HepG2 (cell line): ENCODE data around the gene C5orf58. TPM values are rescaled to one million over a fixed set of nuclear protein-coding genes. Genes with fewer than 3 reads are reported as not detected.

ENCODE experiments used
- ATAC-seq: fragments of 200-7000 bp; cut with Tn5 transposase; 3 replicates; pipeline ENCODE4 v1.9.1; 2020; ENCODE audit warnings: mild to moderate bottlenecking, moderate library complexity
- BruUV-seq: library from RNA; stranded (reverse); fragments of 400-500 nt; replicated peaks from 2 replicates; lab custom pipeline; 2021; lab: Mats Ljungman, UMichigan
- CTCF ChIA-PET: fragments of 300-600 bp; formaldehyde crosslinking; extraction: SDS; loops from one replicate; lab custom pipeline; 2021; ENCODE audit warnings: low total read pairs, inconsistent platforms, low intra/inter-chr PET ratio; lab: Yijun Ruan, JAX
- POLR2A ChIA-PET: fragments of 350-600 bp; sonication (Branson Sonifier 250); formaldehyde crosslinking; loops from one replicate; lab custom pipeline; 2020; ENCODE audit warnings: antibody characterized with exemption, inconsistent platforms; lab: Yijun Ruan, JAX
- DNase-seq: peaks from one replicate; pipeline ENCODE4 v3.0.0-alpha.2; 2015; ENCODE audit warnings: low spot score
- FAIRE-seq: peaks from 3 replicates; lab custom pipeline; 2011; peaks lifted over from hg19 to GRCh38; lab: Jason Lieb, UNC
- H2AFZ ChIP-seq: one replicate; pipeline ENCODE4 v1.6.1; 2011; ENCODE audit warnings: low read length, inconsistent platforms
- H3K27ac ChIP-seq: fragments of 300-600 bp; 3 replicates; pipeline ENCODE4 v1.8.0; 2011; ENCODE audit warnings: mixed run types, mild to moderate bottlenecking, mixed read lengths, low read length, inconsistent platforms; ENCODE audit not compliant: insufficient read depth; ENCODE audit errors: extremely low read length
- H3K27me3 ChIP-seq, 2 experiments: fragments of 200-600 bp in 1 of 2; 2 replicates in 1 of 2; 3 replicates in 1 of 2; pipeline versions ENCODE4 v1.6.0 to v1.8.0; 2011; ENCODE audit warnings: low read length in 2 of 2, mild to moderate bottlenecking in 2 of 2, moderate library complexity in 2 of 2, inconsistent platforms in 1 of 2; ENCODE audit not compliant: insufficient read depth in 2 of 2, control insufficient read depth in 1 of 2
- H3K36me3 ChIP-seq, 2 experiments: fragments of 200-600 bp in 1 of 2; replicated peaks in 1 of 2; 2 replicates in 1 of 2; 3 replicates in 1 of 2; pipeline versions ENCODE4 v1.5.1 to v1.8.0; 2011; ENCODE audit warnings: low read length in 2 of 2, inconsistent platforms in 1 of 2; ENCODE audit not compliant: insufficient read depth in 2 of 2, control insufficient read depth in 1 of 2
- H3K4me1 ChIP-seq: 2 replicates; pipeline ENCODE4 v1.5.1; 2012; ENCODE audit warnings: low read length, inconsistent platforms; ENCODE audit not compliant: insufficient read depth
- H3K4me2 ChIP-seq: 2 replicates; pipeline ENCODE4 v1.6.0; 2011; ENCODE audit warnings: low read depth, low read length, inconsistent platforms
- H3K4me3 ChIP-seq, 3 experiments: fragments of 200-600 bp in 1 of 3; sonication (generic), shearing (Covaris generic) in 1 of 3; replicated peaks in 1 of 3; 2 replicates each; pipeline ENCODE4 v1.5.1; 2011 to 2016; ENCODE audit warnings: low read length in 3 of 3, inconsistent platforms in 2 of 3, low read depth in 2 of 3, mild to moderate bottlenecking in 2 of 3, control low read depth in 1 of 3, mixed read lengths in 1 of 3; ENCODE audit not compliant: insufficient read depth in 1 of 3
- H3K79me2 ChIP-seq: one replicate; pipeline ENCODE4 v1.6.1; 2011; ENCODE audit warnings: low read length, inconsistent platforms; ENCODE audit not compliant: insufficient read depth
- H3K9ac ChIP-seq: 2 replicates; pipeline ENCODE4 v1.6.0; 2011; ENCODE audit warnings: mild to moderate bottlenecking, low read depth, low read length, inconsistent platforms; ENCODE audit not compliant: insufficient read depth
- H3K9me3 ChIP-seq: 2 replicates; pipeline ENCODE4 v1.5.1; 2012; ENCODE audit warnings: mild to moderate bottlenecking, low read length
- H4K20me1 ChIP-seq: 2 replicates; pipeline ENCODE4 v1.6.0; 2011; ENCODE audit warnings: inconsistent platforms, mild to moderate bottlenecking, low read length, moderate library complexity; ENCODE audit not compliant: insufficient read depth
- CBX2 ChIP-seq, 2 experiments: fragments of 200-600 bp in 1 of 2; sonication (generic); formaldehyde crosslinking in 1 of 2; IDR thresholded peaks; 2 replicates each; pipeline versions ENCODE4 v1.7.0 to v1.8.1; 2018 to 2022; ENCODE audit warnings: low read depth in 2 of 2, low read length in 1 of 2, mild to moderate bottlenecking in 1 of 2, missing genetic modification reagents in 1 of 2
- HDAC6 ChIP-seq: fragments of 200-600 bp; sonication (generic); IDR thresholded peaks from 2 replicates; pipeline ENCODE4 v1.7.0; 2017; ENCODE audit warnings: mild to moderate bottlenecking, antibody characterized with exemption, low read length, low read depth
- HMG20B ChIP-seq: conservative IDR thresholded peaks from 2 replicates; pipeline ENCODE4 v1.6.1; 2016; ENCODE audit warnings: missing genetic modification reagents, missing compliant biosample characterization
- HOXD1 ChIP-seq: sonication (generic); formaldehyde crosslinking; IDR thresholded peaks from 2 replicates; pipeline ENCODE4 v1.5.0; 2020; ENCODE audit warnings: missing genetic modification reagents
- JUNB ChIP-seq: sonication (generic); formaldehyde crosslinking; IDR thresholded peaks from 2 replicates; pipeline ENCODE4 v1.8.0; 2022; ENCODE audit warnings: missing genetic modification reagents, mild to moderate bottlenecking, borderline replicate concordance
- KLF11 ChIP-seq: IDR thresholded peaks from 2 replicates; pipeline ENCODE4 v1.6.1; 2016; ENCODE audit warnings: missing compliant biosample characterization
- MAFF ChIP-seq: IDR thresholded peaks from 2 replicates; pipeline ENCODE4 v1.6.1; 2011; ENCODE audit warnings: low read depth, low read length, improper control_type of control experiment
- MYC ChIP-seq: sonication (generic); formaldehyde crosslinking; IDR thresholded peaks from 2 replicates; pipeline ENCODE4 v1.9.0; 2021; ENCODE audit warnings: missing genetic modification reagents, borderline replicate concordance
- NFRKB ChIP-seq: fragments of 450-650 bp; IDR thresholded peaks from 2 replicates; pipeline ENCODE4 v1.6.1; 2017
- RBFOX2 ChIP-seq: fragments of 200-400 bp; formaldehyde crosslinking; IDR thresholded peaks from 2 replicates; pipeline ENCODE4 v1.6.1; 2017; ENCODE audit warnings: low read depth, mild to moderate bottlenecking, low read length
- REL ChIP-seq: sonication (generic); formaldehyde crosslinking; conservative IDR thresholded peaks from 2 replicates; pipeline ENCODE4 v1.8.0; 2022; ENCODE audit warnings: mild to moderate bottlenecking, missing genetic modification reagents, moderate library complexity
- RFX3 ChIP-seq: IDR thresholded peaks from 2 replicates; pipeline ENCODE4 v1.6.1; 2016; ENCODE audit warnings: missing biosample characterization, missing genetic modification reagents
- RFXAP ChIP-seq: sonication (generic); formaldehyde crosslinking; IDR thresholded peaks from 2 replicates; pipeline ENCODE4 v1.4.0; 2020; ENCODE audit warnings: missing genetic modification reagents, borderline replicate concordance
- SIN3A ChIP-seq: IDR thresholded peaks from 2 replicates; pipeline ENCODE4 v1.6.1; 2011; ENCODE audit warnings: low read depth, mild to moderate bottlenecking, control low read depth, low read length, borderline replicate concordance
- SPEN ChIP-seq: sonication (generic); formaldehyde crosslinking; IDR thresholded peaks from 2 replicates; pipeline ENCODE4 v1.5.1; 2020; ENCODE audit warnings: low read depth, mild to moderate bottlenecking, missing genetic modification reagents
- ZNF343 ChIP-seq: sonication (generic); formaldehyde crosslinking; IDR thresholded peaks from 2 replicates; pipeline ENCODE4 v1.4.0; 2020; ENCODE audit warnings: mild to moderate bottlenecking, missing genetic modification reagents
- ZNF441 ChIP-seq: sonication (generic); formaldehyde crosslinking; IDR thresholded peaks from 2 replicates; pipeline ENCODE4 v1.7.0; 2021; ENCODE audit warnings: missing genetic modification reagents, borderline replicate concordance
- WGBS: methylation state at CpG from one replicate; pipeline ENCODE4 v1.1.6; 2017; ENCODE audit warnings: low lambda C conversion rate; 5-methylcytosine and 5-hydroxymethylcytosine counted together
- in situ Hi-C: cut with HindIII; loops from 2 replicates; pipeline ENCODE4 v1.10.0; 2017; ENCODE audit warnings: low pct_unique_long_range_greater_than_20kb; ENCODE audit not compliant: extremely low pct_ligation_motif_present
- intact Hi-C: fragments of 100-400 bp; cut with micrococcal nuclease; formaldehyde crosslinking; loops from one replicate; pipeline ENCODE4 v1.10.0; 2022; ENCODE audit not compliant: unreplicated experiment
- polyA plus RNA-seq, 8 experiments: library from polyadenylated mRNA; depleted of rRNA in 3 of 8; stranded (reverse) in 7 of 8; unstranded in 1 of 8; fragments of >200 nt; fragmentation: Illumina TruSeq in 4 of 8; extraction: Trizol in 4 of 8; gene quantifications; 2 replicates each; pipeline versions ENCODE4 v1.2.1 to v1.2.3, GENCODE V29; 2011 to 2016; ENCODE audit warnings: low read depth in 4 of 8, missing spikeins in 1 of 8, mixed read lengths in 1 of 8; ENCODE audit not compliant: insufficient read depth in 1 of 8
- total RNA-seq, 5 experiments: library from RNA; depleted of rRNA; stranded (reverse); fragments of >200 nt; fragmentation: Illumina TruSeq; extraction: Trizol; gene quantifications; 2 replicates each; pipeline ENCODE4 v1.2.3, GENCODE V29; 2016; ENCODE audit warnings: low read depth in 1 of 5
- TF ChIP-seq, protein P1 (sequence below): IDR thresholded peaks from 2 replicates; pipeline ENCODE4 v1.6.1; 2016; ENCODE audit warnings: low read depth, control low read depth
- TF ChIP-seq, protein P2 (sequence below): sonication (generic); formaldehyde crosslinking; IDR thresholded peaks from 2 replicates; pipeline ENCODE4 v1.5.1; 2020; ENCODE audit warnings: missing genetic modification reagents, mild to moderate bottlenecking, borderline replicate concordance
- TF ChIP-seq, protein P3 (sequence below): sonication (generic); formaldehyde crosslinking; IDR thresholded peaks from 2 replicates; pipeline ENCODE4 v1.5.0; 2020; ENCODE audit warnings: mild to moderate bottlenecking, missing genetic modification reagents, moderate library complexity

The C5orf58 gene
- total and polyA plus RNA-seq, 2 of the 13 experiments (the other 11 are each of a cell fraction or from before 2014, with no cell fraction given) = not detected

DNA sequence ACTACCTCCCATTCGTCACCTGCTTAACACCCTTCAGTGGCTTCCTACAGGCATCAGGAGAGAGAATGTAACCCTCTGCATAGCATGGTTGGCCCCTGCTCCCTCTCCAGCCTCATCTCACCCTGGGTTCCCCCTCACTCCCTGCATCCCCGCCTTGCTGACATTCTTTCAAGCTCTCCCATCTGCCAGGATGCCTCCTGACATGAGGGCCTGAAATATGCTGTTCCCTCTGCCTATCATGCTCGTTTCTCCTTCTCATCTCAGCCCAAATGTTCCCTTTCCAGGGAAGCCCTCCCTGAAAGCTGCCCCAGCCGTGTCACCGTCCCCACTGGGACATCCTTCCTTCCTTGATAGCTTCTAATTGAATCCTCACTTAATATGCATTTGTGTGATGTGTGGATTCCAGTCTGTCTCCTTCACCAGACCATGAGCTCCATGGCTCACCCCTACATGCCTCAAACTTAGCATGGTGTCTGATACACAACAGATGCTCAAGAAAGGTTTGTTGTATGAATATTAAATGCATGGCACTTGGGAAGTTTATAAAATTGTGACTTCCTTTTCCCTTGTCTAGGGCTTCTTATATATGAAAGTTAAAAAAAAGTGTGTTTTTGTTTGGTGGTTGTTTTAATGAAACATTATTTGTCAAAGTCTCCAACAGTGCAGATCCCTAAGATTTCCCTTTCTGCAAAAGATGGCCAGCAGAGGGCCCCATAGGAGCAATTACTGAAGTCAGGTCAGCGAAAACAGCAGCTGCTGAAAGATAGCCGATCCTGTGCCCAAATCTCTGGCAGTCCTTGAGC, 7.3 kb upstream of the C5orf58 start:
- Histone ChIP-seq H3K27me3 (no peaks in the 10 kb centered on the region), H3K79me2 (no peaks in the 10 kb centered on the region), H3K4me3 (no peak overlapping the region), H4K20me1 (no peaks in the 10 kb centered on the region), H3K4me2 (no peak overlapping the region), H3K36me3 (no peaks in the 10 kb centered on the region), H3K27ac (no peak overlapping the region), H3K9ac (no peak overlapping the region), H3K9me3 (no peaks in the 10 kb centered on the region), H2AFZ (no peak overlapping the region), H3K4me1 (no peaks in the 10 kb centered on the region)
- FAIRE-seq (peak; percentile 63), DNase-seq (peak; percentile 23), ATAC-seq (peak; percentile 76)
- BruUV-seq = no TSS peak
- under 1% methylated on average over 5 of the region's 7 CpGs for whole genome bisulfite sequencing
- POLR2A ChIA-PET = no interaction called here
- intact Hi-C loops = no loop called here
- CTCF ChIA-PET = interaction anchor here (0.7 to 1.7 kb wide), 3 partner anchors 42 to 196 kb away, joined by 3 to 24 read pairs (median 3); no protein-coding TSS in a partner anchor
- in situ Hi-C loops = loop anchor here (5.0 kb wide), 1 partner anchor 197 kb away; no protein-coding TSS in a partner anchor
- TF ChIP-seq SIN3A (no peak), MYC (CRISPR knock-in tag) (no peak), HMG20B (no peak), ZNF441 (CRISPR knock-in tag) (no peak), HDAC6 (no peak), NFRKB (no peak), RBFOX2 (no peak), RFXAP (CRISPR knock-in tag) (no peak), HOXD1 (no peak), CBX2 (IDR thresholded peaks at IDR 0.05; ENCODE audit: low read depth, low read length) (no peak), CBX2 (CRISPR knock-in tag; IDR thresholded peaks at IDR 0.05; ENCODE audit: low read depth) (no peak), REL (CRISPR knock-in tag) (no peak), ZNF343 (CRISPR knock-in tag) (no peak), RFX3 (CRISPR knock-in tag) (no peak), SPEN (no peak), JUNB (CRISPR knock-in tag) (no peak), MAFF (0 out of 2 replicates have a peak, but pooled peaks have one; percentile 9), KLF11 (CRISPR knock-in tag) (no peak)
- TF ChIP-seq, protein P1, sequence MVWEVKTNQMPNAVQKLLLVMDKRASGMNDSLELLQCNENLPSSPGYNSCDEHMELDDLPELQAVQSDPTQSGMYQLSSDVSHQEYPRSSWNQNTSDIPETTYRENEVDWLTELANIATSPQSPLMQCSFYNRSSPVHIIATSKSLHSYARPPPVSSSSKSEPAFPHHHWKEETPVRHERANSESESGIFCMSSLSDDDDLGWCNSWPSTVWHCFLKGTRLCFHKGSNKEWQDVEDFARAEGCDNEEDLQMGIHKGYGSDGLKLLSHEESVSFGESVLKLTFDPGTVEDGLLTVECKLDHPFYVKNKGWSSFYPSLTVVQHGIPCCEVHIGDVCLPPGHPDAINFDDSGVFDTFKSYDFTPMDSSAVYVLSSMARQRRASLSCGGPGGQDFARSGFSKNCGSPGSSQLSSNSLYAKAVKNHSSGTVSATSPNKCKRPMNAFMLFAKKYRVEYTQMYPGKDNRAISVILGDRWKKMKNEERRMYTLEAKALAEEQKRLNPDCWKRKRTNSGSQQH = no peak
- TF ChIP-seq, protein P2, sequence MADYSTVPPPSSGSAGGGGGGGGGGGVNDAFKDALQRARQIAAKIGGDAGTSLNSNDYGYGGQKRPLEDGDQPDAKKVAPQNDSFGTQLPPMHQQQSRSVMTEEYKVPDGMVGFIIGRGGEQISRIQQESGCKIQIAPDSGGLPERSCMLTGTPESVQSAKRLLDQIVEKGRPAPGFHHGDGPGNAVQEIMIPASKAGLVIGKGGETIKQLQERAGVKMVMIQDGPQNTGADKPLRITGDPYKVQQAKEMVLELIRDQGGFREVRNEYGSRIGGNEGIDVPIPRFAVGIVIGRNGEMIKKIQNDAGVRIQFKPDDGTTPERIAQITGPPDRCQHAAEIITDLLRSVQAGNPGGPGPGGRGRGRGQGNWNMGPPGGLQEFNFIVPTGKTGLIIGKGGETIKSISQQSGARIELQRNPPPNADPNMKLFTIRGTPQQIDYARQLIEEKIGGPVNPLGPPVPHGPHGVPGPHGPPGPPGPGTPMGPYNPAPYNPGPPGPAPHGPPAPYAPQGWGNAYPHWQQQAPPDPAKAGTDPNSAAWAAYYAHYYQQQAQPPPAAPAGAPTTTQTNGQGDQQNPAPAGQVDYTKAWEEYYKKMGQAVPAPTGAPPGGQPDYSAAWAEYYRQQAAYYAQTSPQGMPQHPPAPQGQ = no peak
- TF ChIP-seq, protein P3, sequence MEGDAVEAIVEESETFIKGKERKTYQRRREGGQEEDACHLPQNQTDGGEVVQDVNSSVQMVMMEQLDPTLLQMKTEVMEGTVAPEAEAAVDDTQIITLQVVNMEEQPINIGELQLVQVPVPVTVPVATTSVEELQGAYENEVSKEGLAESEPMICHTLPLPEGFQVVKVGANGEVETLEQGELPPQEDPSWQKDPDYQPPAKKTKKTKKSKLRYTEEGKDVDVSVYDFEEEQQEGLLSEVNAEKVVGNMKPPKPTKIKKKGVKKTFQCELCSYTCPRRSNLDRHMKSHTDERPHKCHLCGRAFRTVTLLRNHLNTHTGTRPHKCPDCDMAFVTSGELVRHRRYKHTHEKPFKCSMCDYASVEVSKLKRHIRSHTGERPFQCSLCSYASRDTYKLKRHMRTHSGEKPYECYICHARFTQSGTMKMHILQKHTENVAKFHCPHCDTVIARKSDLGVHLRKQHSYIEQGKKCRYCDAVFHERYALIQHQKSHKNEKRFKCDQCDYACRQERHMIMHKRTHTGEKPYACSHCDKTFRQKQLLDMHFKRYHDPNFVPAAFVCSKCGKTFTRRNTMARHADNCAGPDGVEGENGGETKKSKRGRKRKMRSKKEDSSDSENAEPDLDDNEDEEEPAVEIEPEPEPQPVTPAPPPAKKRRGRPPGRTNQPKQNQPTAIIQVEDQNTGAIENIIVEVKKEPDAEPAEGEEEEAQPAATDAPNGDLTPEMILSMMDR (CRISPR knock-in tag) = peak; percentile 66
